GM12892 (cell line): ENCODE measurements around the gene C2orf68.

Experiments used
- POLR2A ChIP-seq: IDR thresholded peaks from 2 replicates; pipeline ENCODE4 v1.6.1; 2011; ENCODE audit warnings: low read depth, low read length, control low read depth
- POLR2AphosphoS5 ChIP-seq: IDR thresholded peaks from 2 replicates; pipeline ENCODE4 v1.6.1; 2011; ENCODE audit warnings: low read depth, low read length, control low read depth
- TAF1 ChIP-seq: IDR thresholded peaks from 2 replicates; pipeline ENCODE4 v1.6.1; 2011; ENCODE audit warnings: low read depth, mild to moderate bottlenecking, control low read depth, low read length, borderline replicate concordance

GRCh38 chr2:85594715-85595300 lies 17.1 kb downstream of the C2orf68 start:
- TF ChIP-seq POLR2A, result no peak
- no peak for TF ChIP-seq POLR2AphosphoS5
- no peak for TF ChIP-seq TAF1
